Measurements from ENCODE around the gene SPAG16. TPM values are rescaled to one million over a fixed set of nuclear protein-coding genes. Genes with fewer than 3 reads are reported as not detected.

Gene SPAG16
- total RNA-seq, 1 donor from 2014 or later, result 18.1 TPM

DNA sequence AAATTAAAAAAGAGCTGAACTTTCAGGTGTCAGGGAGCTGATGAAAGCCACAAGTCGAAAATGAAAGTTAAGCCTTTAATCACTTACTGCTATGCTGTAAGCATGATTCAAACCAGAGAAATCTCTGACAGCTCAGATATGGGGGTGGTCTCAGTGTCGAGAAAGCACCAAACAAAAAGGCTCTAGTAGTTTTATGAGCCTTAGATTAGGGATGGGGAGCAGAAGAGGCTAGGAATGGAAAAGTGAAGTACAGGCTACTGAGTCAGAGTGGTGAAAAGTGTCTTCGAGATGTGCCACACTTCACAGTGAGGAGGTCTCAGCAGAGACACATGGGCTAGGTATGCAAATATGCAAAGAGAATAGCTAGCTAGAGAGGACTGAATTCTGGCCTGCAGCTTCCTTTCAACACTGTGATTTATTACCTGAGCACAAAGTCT is 482.2 kb downstream of the SPAG16 start:
- H3K9me3 Mint-ChIP-seq (ENCODE audit: unreplicated experiment), result no peaks in the 10 kb centered on the region
- H3K36me3 Mint-ChIP-seq (ENCODE audit: unreplicated experiment), result no peaks in the 10 kb centered on the region
- TF ChIP-seq, protein P1, sequence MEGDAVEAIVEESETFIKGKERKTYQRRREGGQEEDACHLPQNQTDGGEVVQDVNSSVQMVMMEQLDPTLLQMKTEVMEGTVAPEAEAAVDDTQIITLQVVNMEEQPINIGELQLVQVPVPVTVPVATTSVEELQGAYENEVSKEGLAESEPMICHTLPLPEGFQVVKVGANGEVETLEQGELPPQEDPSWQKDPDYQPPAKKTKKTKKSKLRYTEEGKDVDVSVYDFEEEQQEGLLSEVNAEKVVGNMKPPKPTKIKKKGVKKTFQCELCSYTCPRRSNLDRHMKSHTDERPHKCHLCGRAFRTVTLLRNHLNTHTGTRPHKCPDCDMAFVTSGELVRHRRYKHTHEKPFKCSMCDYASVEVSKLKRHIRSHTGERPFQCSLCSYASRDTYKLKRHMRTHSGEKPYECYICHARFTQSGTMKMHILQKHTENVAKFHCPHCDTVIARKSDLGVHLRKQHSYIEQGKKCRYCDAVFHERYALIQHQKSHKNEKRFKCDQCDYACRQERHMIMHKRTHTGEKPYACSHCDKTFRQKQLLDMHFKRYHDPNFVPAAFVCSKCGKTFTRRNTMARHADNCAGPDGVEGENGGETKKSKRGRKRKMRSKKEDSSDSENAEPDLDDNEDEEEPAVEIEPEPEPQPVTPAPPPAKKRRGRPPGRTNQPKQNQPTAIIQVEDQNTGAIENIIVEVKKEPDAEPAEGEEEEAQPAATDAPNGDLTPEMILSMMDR (IDR thresholded peaks at IDR 0.05; ENCODE audit: partially characterized antibody, unreplicated experiment), result no peak
- H3K4me1 Mint-ChIP-seq (ENCODE audit: low read depth, unreplicated experiment), result no peaks in the 10 kb centered on the region
- H3K27ac Mint-ChIP-seq (ENCODE audit: unreplicated experiment), result no peak overlapping the region
- no peak overlapping the region for H3K4me3 Mint-ChIP-seq (ENCODE audit: unreplicated experiment)
- H3K27me3 Mint-ChIP-seq (ENCODE audit: unreplicated experiment), result no peaks in the 10 kb centered on the region
- DNase-seq, result no peak

DNA sequence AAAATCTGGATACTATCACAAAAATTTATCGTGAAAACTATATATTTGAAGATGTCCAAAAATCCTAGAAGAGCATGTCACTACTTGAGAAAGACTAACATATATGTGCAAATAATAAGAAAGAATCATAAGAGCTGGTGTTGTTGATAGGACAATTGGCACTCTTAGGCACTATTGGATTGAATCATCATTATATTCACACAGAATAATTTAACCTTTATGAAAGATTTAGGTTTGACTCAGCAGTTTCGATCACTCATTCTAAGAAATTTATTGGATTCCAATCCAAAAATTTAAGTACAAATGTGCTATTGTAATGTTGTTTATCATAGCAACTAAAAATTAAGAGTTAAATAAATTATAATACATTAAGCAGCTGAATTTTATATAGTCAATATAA is 503.6 kb downstream of the SPAG16 start:
- H3K9me3 Mint-ChIP-seq (ENCODE audit: unreplicated experiment), result no peaks in the 10 kb centered on the region

DNA sequence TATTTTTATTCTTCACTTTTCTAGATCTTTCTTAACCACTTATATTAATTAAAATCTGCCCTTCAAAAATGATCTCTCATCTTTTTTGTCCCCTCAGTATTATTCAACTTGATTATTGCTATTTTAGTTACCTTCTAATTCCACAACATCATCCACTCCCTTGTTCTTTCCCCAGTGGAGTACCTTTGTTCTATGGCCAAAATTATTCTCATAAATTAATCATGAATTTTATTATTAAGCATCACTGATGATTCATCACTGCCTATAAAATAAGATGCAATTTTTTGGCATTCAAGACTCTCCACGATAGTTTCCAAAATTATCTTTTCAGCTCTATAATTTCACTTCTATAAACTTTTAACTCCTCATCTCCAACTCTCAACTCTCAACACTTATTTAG is 505.7 kb downstream of the SPAG16 start:
- H3K9me3 Mint-ChIP-seq (ENCODE audit: unreplicated experiment), result no peaks in the 10 kb centered on the region
- no peak overlapping the region for H3K27ac Mint-ChIP-seq (ENCODE audit: unreplicated experiment)
- DNase-seq, result no peak
- no peaks in the 10 kb centered on the region for H3K4me1 Mint-ChIP-seq (ENCODE audit: low read depth, unreplicated experiment)
- no peak overlapping the region for H3K4me3 Mint-ChIP-seq (ENCODE audit: unreplicated experiment)
- no peaks in the 10 kb centered on the region for H3K36me3 Mint-ChIP-seq (ENCODE audit: unreplicated experiment)
- H3K27me3 Mint-ChIP-seq (ENCODE audit: unreplicated experiment), result no peaks in the 10 kb centered on the region
- TF ChIP-seq, protein P1 (IDR thresholded peaks at IDR 0.05; ENCODE audit: partially characterized antibody, unreplicated experiment), result no peak

More for the DNA sequence above, 503.6 kb downstream of the SPAG16 start:
- Mint-ChIP-seq H3K36me3 (ENCODE audit: unreplicated experiment) (no peaks in the 10 kb centered on the region), H3K27me3 (ENCODE audit: unreplicated experiment) (no peaks in the 10 kb centered on the region), H3K27ac (ENCODE audit: unreplicated experiment) (no peak overlapping the region), H3K4me3 (ENCODE audit: unreplicated experiment) (no peak overlapping the region), H3K4me1 (ENCODE audit: low read depth, unreplicated experiment) (no peaks in the 10 kb centered on the region)
- TF ChIP-seq, protein P1 (IDR thresholded peaks at IDR 0.05; ENCODE audit: partially characterized antibody, unreplicated experiment), result no peak
- DNase-seq, result no peak

DNA sequence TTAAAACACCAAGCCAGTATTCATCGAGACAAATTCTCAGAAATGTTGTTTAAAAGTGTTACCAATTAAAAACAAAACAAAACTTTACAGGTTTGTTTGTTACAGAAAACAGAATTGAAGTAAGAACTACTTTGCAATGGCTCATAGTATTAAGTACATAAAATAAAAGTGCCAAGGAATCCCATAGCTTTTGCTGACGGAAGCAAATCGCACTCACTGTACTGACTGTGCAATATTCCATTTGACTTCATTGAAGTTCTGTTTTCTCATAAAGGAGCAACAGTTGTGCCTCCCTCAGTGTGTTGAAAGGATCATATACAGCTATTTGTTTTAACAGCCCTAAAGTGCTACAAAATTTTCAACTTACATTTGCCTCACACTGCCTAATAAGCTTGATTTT is 507.8 kb downstream of the SPAG16 start:
- TF ChIP-seq, protein P1 (IDR thresholded peaks at IDR 0.05; ENCODE audit: partially characterized antibody, unreplicated experiment), result no peak
- Mint-ChIP-seq H3K36me3 (ENCODE audit: unreplicated experiment) (no peaks in the 10 kb centered on the region), H3K27ac (ENCODE audit: unreplicated experiment) (no peak overlapping the region), H3K27me3 (ENCODE audit: unreplicated experiment) (no peaks in the 10 kb centered on the region), H3K9me3 (ENCODE audit: unreplicated experiment) (no peaks in the 10 kb centered on the region), H3K4me1 (ENCODE audit: low read depth, unreplicated experiment) (no peaks in the 10 kb centered on the region), H3K4me3 (ENCODE audit: unreplicated experiment) (no peak overlapping the region)
- no peak for DNase-seq

GRCh38 chr2:213806125-213806726 is 522.0 kb downstream of the SPAG16 start:
- Mint-ChIP-seq H3K9me3 (ENCODE audit: unreplicated experiment) (no peaks in the 10 kb centered on the region), H3K27me3 (ENCODE audit: unreplicated experiment) (no peaks in the 10 kb centered on the region), H3K4me3 (ENCODE audit: unreplicated experiment) (no peak overlapping the region), H3K27ac (ENCODE audit: unreplicated experiment) (no peak overlapping the region), H3K4me1 (ENCODE audit: low read depth, unreplicated experiment) (no peaks in the 10 kb centered on the region), H3K36me3 (ENCODE audit: unreplicated experiment) (no peaks in the 10 kb centered on the region)
- no peak for DNase-seq
- TF ChIP-seq, protein P1 (IDR thresholded peaks at IDR 0.05; ENCODE audit: partially characterized antibody, unreplicated experiment), result peak; percentile 45
